Activated CD8-positive, alpha-beta memory T cell treated with anti-CD3 and anti-CD28 coated beads for 1 hour (primary cell): Measurements from ENCODE around the gene HIP1.
"Not testable (repeated sequence)": the region's sequence is repeated elsewhere in the genome, so short reads cannot be mapped to it uniquely, and the experiment has no call there.

Experiments used
- DNase-seq, 2 donors: peaks; one replicate each; pipeline ENCODE4 v3.0.0-alpha.2; 2020; ENCODE audit warnings: low read depth in 1 of 2; ENCODE audit errors: extremely low read depth in 1 of 2

HIP1 gene

DNA sequence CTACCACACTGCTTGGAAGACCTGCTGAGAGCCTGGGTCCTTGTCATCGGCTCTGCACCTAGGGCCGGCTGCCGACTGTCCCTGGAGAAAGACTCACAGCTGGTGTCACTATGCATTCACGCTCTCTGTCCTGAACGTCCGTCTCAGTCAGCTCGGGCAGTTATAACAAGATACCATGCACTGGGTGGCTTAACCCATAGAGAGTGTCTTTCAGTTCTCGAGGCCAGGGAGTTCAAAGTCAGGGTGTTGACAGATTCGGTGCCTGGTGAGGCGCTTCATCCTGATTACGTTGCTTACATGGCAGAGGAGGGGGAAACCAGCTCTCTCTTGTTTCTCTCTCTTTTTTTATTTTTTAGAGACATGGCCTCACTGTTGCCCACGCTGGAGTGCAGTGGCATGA is 155.5 kb downstream of the HIP1 start:
- DNase-seq: no peak

DNA sequence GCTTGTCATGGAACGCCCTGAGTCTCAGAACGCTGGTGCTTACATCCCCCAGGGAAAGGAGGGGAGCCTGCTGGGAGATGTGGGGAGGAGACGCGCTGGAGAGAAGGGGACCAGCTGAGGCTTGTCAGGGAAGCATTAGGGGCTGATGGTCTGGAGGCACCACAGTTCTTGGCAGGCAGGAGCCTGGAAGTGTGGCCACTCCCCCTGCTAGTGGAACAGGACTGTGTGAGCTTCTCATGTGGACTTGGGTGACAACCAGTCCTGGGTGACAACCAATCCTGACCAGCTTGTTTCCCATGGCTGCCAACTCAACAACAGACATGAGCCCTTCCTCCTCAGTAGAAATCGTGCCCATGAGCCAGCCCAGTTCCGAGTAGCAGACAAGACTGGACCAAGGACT is 158.8 kb downstream of the HIP1 start:
- no peak for DNase-seq

DNA sequence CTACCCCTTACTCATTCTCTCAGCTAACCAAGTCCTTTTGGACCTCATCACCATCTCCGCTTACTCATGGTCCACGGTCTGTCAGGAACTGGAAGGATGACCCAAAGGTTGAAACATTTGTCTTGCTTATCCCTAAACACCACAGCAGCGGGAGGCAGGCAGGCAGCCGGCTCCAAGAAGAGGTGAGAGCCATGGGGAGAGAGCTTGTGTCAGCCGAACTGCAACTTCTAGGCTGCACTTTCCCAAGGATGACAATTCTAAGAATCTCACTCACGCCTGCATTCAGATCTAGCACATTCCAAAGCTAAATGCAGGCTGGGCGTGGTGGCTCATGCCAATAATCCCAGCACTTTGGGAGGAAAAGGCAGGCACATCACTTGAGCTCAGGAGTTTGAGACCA is 160.7 kb downstream of the HIP1 start:
- no peak for DNase-seq

DNA sequence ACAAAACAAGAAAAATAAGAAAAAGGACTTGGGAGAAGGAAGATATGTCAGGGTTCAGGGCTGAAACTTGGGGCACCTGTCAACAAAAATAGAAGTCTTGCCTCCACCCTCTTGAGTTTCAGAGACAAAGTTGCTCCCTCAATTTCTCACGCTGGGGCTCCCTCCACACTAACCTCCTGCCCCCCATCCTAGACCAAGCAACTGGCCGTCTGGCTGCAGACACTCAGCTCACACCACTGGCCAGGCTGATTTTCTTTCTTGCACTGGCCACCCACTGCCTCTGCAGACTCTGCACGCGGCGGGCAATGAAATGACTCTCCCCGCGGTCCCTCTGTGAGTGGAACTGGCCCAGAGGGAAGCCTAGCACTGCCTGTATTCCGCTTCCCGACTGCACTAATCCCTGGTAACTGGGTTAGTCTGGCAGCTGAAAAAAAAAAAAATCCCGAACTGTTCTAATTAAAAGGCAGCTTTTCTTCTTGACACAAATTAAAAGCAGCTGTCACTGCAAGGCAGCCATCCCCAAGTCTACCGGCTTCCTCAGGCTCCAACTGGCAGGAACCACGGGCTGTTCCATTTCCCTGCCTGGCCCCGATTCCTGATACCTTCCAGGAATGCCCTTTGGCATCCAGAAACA is 163.1 kb downstream of the HIP1 start:
- DNase-seq: no peak

DNA sequence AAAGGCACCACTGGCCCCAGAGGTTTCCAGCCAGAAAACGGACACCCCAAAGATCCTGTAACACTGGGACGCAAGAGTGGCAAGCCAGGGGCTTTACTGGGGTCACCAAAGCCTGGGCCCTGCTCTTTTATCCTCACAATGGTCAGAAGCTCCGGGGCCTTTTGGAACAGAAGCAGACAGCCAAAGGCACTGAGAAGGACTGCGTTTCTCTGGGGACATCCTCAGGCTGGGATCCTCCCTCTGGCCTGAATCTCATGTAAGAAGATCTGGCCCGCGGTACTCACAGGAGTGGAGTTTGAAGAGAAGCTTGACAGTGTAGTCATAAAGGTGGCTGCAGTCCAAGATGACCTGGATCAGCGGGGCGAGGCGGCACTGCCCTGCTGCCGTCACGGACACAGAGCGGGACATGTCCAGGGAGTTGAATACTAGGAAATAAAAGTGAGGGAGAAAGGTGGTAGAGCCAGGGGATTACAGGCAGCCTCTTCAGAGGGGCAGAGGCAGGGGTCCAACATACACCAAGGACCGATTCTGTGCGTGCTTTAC is 165.2 kb downstream of the HIP1 start:
- no peak for DNase-seq

DNA sequence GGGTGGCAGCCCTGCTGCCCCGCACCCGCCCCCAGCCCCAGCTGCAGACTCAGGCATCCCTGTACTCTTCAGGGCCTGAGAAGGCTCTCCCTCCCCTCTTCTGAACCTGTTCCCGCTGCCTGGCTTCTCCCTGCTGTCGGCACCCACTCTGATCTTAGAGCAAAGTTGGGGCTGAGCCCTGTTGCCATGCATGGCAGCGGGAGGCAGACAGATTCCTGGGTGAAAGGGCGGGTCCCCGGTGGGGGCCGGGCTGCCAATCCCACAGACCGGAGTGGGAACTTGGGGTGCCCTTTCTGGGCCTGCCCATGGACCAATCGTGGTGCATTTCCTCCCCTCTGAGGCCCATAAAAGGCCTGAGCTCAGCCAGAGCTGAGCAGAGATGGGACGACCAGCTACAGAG is 165.9 kb downstream of the HIP1 start:
- no peak for DNase-seq

DNA sequence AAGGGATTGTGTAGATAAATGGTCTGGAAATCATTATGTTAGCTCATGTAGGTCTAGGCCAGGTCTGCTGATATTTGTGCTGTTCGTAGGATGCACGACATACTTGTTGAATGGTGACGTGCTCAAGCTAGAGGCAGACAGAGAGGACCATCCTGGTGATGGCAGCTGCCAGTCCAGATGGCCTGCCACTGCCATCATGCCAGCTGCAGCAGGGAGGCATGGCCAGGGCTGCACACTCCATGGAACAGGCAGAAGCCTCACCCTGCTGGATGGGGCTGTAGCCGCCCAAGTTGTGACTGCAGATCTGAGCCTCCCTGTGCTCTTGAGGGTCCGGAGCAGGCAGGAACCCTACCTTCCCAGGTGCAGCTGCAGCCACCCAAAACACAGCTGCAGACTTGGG is 166.3 kb downstream of the HIP1 start:
- DNase-seq: no peak

DNA sequence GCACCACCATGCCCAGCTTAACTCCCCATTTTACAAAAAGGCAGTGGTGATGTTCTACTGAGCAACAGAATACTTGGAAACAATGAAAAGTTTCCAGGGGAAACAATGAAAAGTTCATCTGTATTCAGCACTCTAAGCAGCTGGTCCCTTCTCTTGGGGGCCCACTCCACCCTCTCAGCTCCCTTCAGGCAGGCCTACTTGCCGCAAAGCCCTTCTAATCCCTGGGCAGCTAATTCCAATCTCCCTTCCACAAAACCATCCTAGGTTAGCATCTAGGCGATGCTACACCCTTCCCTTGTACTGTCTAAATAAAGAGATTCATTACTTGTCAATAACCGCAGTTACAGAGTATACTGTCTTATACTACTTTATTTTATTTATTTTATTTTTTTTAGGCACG is 167.5 kb downstream of the HIP1 start:
- DNase-seq: no peak

DNA sequence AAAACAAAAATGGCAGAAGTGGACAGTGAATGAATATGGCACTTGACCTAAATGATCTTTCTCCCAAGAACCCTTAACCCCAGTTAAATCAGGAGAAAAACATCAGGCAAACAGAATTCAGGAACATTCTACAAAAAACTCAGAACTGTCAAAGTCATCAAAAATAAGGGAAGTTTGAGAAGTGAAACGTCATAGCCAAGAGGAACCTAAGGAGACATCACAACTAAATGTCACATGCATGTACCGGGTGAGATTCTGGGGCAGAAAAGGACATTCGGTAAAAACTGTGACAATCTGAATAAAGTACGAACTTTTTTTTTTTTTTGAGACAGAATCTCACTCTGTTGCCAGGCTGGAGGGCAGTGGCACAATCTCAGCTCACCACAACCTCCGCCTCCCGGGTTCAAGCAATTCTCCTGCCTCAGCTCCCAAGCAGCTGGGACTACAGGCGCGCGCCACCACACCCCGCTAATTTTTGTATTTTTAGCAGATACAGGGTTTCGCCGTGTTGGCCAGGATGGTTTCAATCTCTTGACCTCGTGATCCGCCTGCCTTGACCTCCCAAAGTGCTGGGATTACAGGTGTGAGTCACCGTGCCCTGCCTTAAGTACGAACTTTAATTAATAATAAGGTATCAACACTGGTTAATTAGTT is 169.0 kb downstream of the HIP1 start:
- DNase-seq: not testable (repeated sequence)

DNA sequence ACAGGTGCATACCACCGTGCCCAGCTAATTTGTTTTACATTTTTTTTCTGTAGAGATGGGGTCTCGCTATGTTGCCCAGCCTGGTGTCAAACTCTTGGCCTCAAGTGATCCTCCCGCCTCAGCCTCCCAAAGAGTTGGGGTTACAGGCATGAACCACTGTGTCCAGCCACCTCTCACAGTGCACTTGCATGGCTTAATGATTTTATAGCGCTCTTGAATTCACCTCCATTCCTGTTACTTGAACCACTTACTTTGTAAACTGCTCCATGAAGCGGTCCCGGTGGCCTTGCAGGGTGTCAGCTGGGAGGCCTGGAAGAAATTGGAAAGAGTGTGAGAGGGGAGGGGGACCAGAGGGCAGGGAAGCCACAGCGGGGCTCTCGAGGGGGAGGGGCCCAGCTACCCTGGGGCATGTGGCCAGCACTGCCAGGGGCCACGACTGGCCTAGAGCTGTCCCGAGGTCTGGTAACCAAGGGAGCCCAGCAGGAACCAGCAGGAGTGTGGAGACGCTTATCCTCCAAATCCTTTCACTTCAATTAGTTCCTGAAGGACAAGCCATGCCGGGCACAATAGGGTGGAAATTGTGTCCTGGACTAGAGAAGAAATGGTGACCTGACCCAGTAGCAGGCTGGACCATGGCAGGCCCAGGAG is 170.7 kb downstream of the HIP1 start:
- DNase-seq: no peak

DNA sequence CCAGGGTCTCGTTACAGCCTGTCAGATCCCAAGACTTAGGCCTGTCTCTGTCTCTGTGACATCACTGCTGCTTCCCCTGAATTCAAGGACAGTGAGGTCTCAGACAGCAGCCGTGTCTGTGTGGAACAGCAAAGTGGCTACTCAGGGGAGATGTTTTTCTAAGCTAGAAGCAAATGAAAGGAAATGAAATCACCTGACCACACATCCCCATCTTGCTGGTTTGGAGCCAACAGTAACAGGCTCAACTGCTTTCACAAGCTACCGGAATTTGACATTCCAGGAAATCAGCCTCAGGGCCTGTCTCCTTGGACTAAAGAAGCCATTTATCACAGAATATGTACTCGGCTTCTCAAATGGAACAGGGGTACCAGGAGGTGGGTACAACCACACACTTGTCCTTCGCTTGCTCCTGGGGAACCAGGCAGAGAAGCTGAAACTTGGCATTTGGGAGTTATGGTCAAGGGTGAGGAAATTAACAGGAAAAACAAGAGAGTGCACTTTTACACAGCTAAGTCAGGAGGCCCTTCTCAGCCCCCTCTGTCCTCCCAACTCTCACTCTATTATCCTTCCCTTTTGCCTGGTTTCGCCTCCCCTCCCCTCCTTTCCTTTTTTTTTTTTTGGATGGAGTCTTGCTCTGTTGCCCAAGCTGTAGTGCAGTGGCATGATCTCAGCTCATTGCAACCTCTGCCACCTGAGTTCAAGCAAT is 173.5 kb downstream of the HIP1 start:
- DNase-seq: no peak

DNA sequence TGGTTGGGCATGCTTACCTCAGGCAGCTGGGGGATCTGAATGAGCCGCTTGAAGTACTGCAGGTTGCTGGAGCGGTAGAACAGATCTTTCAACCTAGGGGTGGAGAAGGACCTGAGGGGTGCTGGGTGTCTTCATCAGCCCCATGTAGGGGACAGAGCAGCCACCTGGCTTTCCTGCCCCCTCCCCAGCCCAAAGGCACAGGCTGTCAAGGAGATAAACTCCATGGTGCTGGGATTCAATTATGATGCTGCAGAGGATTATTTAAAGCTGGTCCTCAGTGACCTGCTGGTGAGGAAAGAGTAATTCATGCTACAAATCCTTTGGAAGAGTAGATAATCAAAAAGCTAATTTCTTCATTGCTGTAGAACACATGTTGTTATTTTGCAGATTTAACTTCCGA is 175.6 kb downstream of the HIP1 start:
- no peak for DNase-seq

DNA sequence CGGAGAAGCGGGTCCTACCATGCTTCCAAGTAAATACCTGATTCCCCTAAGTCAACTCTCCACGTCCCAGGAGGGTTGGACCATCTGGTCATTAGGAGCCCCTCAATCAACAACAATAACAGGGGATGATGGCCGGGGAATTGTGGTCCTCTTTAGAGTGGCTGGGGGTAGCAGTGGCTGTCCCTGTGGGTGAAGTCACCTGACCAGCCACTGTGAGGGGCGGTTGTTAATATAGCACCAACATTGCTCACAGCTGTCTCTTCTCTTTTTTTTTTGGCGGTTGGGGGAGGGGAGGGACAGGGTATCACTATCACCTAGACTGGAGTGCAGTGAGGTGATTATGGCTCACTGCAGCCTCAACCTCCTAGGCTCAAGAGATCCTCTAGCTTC is 178.8 kb downstream of the HIP1 start:
- no peak for DNase-seq

DNA sequence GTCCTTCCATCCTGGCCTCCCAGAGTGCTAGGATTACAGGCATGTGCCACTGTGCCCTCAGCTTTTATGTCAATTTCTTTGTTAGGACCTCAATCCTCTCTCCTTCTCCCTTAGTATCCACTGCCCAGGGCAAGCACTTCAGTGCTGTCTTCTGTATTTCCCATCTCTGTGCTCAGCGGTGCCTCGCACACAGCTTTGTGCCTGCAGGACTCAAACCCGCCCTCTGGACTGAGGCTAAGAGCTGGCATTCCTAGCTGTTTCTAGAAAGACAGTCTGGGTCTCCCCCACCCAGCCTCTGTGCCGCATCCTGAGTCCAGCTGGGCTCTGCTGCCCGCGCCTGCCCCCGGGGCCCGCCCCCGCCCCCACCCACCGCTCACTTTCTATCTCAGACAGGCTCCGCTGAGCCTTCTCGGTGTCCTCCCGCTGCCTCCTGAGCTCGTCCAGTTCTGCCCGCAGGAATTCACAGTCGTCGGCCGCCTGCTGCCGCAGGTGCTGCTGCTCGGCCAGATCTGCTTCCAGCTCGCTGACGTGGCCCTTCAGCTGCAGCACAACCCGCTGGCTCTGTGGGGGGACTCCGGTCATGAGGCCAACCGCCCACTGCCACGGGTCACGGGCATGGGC is 179.3 kb downstream of the HIP1 start:
- no peak for DNase-seq

DNA sequence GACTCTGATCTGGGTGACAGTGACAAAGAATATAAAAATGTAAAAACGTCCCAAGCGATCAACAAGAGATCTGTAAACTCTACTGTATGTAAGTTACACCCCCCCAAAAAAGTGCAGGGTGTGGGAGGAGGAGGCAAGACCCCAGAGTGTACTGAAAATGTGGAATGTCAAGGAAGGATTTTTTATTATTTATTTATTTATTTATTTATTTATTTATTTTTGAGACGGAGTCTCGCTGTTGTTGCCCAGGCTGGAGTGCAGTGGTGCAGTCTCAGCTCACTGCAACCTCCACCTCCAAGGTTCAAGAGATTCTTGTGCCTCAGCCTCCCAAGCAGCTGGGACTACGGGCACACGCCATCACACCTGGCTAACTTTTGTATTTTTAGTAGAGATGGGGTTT is 181.9 kb downstream of the HIP1 start:
- not testable (repeated sequence) for DNase-seq

DNA sequence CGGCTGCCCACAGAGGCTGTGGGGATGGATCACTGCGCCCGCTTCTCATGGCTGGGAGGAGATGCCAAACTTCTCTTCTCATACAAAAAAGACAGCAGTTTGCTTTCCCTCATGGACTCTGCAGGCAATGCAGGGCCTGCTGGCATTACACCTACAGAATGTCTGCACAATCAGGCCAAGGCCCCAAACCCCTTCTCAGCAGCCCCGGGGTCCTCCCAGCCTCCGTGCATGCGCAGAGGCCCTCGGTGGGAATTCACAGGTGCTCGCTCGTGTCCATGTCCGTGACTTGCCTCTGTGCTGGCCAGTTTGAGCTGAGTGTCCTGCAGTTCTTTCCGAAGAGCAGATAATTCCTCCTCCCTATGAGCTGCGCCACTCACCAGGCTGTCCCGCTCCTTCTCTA is 183.0 kb downstream of the HIP1 start:
- DNase-seq: no peak

DNA sequence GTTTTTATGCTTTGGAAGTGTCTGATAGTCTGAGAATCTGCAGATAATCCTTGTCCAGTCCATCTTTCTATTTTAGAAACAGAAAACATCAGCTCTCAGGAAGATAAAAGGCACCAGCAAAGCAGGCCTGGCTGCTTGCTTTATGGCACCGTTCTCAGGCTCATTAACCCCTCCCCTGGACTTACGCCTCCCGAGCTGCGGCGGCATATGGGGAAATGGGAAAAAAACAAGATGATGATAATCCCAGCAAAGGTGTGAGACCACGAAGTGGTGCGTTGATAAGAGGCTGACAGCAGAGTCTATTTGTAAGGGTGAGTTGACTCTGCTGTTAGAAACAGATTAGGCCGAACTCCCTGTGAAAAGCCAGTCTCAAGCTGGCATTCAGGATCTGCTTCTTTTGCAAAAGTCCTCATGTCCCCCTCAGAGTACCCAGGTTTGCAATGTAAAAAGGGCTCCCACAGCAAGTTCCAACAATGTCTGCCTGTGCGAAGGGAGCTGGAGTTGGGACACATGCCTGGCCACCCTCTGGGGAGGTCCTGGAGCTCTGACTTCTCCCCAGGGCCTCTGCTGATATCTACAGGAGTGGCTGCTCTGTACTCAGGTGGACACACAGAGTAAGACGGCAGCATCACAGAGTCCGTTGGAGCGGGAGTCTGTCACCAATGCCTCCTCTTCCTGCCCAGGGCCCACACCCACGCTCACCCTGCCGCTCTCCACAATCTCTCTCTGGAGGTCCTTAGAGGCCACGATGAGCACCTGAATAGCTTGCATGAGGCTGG is 192.3 kb downstream of the HIP1 start:
- DNase-seq: no peak

DNA sequence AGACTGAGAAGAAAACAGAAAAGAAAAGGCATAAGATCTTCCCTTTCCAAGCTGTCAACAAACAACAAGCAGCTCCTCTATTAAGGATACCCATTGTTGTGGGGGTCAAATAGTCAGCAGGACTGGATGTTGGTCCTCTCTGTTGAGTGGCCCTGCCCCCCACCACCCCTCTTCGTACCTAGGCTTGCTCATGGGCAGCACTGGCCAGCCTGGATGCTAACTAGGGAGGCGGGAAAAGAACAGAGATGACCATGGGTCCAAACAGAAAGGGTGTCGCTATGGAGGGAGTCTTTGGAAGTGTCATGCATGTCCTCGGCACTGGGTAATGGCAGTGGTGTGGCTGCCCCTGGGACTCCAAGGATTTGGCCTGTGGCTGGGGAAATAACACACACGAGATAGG is 201.0 kb downstream of the HIP1 start:
- no peak for DNase-seq

DNA sequence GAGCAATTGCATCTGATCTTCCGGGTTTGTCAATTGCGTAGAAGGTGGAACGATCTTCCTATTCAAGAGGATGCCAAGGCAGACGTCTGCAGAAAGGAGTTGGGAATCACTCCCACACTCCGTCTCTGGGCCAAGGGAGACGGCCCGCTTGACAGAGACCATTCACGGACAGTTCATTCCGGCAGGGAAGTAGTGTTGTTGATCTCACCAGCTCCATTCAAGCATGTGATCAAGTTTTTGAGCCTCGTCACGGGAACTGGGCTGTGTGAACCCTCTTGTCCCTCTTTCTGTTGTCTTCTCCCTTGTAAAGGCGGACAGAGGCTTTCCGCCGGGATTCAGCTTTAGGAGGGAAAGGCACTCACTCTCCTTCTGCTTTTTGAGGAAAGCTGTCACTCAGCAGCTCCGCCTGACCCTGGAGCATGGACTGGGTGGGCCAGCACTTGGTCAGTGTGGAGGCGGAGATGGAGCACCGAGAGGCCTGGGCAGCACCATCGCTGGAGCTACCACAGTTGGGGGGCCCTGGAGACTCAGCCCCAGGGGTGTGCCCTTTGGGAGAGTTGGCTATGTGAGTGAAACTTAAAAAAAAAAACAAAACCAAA is 201.7 kb downstream of the HIP1 start:
- no peak for DNase-seq

DNA sequence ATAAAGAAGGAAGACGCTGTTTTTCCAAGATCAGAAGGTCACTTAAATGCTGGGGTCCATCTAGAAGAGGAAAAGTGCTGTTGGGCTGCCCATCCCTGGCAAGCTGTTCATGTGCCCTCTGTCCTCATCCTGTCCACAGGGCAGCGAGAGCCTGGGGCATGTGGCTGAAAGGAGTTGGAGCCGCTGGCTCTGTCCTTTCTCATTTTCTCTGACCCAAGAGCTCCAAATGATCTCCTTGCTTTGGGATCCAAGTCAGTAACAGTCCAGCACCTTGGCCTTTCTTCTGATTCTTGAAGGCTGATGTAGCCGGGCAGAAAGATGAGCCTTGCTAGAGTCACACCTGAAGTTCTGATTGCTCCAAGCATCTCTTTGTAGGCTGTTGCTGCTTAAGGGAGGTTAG is 202.2 kb downstream of the HIP1 start:
- no peak for DNase-seq
